NCI-H2029 (cell line): ENCODE measurements around the gene POLR3E.

ENCODE experiments used
- DNase-seq: peaks from one replicate; lab custom pipeline; 2025; lab: John Stamatoyannopoulos, UW

POLR3E gene, protein sequence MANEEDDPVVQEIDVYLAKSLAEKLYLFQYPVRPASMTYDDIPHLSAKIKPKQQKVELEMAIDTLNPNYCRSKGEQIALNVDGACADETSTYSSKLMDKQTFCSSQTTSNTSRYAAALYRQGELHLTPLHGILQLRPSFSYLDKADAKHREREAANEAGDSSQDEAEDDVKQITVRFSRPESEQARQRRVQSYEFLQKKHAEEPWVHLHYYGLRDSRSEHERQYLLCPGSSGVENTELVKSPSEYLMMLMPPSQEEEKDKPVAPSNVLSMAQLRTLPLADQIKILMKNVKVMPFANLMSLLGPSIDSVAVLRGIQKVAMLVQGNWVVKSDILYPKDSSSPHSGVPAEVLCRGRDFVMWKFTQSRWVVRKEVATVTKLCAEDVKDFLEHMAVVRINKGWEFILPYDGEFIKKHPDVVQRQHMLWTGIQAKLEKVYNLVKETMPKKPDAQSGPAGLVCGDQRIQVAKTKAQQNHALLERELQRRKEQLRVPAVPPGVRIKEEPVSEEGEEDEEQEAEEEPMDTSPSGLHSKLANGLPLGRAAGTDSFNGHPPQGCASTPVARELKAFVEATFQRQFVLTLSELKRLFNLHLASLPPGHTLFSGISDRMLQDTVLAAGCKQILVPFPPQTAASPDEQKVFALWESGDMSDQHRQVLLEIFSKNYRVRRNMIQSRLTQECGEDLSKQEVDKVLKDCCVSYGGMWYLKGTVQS

DNA sequence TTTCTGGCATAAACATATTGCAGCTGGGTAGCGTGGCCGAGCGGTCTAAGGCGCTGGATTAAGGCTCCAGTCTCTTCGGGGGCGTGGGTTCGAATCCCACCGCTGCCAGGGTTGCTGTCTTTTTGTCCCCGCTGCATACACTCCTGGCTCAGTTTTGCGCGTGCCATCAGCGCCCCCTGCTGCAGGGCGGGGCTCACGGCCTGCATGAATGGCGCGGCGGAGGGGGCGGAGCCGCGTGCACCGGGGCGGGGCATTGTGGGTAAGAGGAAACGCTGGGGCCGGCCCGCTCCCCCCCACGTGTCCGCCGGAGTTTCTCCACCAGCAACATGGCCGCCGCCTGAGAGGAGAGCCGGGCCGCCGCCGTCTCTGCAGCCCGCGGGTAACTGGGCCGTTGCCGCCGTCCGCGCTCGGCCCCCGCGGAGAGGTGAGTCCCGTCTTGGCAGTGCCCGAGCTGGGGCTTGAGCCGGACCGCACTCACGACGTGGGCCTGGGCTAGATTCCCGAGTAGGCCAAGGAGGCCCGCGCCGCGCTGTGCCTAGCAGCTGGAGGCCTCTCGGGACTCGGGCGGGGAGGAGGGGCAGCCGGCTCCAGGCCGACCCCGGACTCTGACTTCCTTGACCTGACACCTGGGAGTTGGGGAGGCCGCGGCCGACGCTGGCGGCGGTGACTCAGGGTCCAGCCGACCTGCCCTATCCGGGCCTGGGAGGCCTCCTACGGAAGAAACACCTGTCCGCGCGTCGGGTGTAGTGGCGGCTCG, at the start of gene POLR3E:
Gene POLR3E, plus strand, starts transcription at position 296 of the 757 bp plus-strand sequence. CDS start 5,560 bp downstream, outside the sequence.
- DNase-seq, result peak; percentile 93

- DNase-seq, result no peak
Observed at GRCh38 chr16:22250522-22250921, 46.7 kb upstream of the POLR3E start.

DNA sequence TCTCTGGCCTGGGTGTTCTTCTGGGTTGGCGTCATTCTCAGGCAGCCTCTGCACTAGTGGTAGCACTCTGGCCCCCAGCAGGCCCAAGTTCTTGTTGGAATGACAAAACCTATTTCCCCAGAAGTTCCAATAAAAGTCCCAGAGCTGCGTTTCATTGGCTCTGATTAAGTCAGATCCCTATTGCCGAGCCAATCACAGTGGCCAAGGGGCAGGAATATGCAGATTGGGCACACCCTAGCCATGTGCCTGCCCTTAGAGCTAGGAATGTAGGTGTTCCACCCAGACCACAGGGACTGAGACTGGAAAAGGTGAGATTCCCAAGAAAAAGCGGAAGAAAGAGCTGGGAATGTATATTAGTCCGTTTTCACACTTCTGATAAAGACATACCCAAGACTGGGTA, 44.9 kb upstream of the POLR3E start:
- no peak for DNase-seq

- no peak for DNase-seq
Observed at GRCh38 chr16:22253272-22253671, 43.9 kb upstream of the POLR3E start.

GRCh38 chr16:22255335-22255734, 41.9 kb upstream of the POLR3E start:
- no peak for DNase-seq

GRCh38 chr16:22257440-22257839, 39.8 kb upstream of the POLR3E start:
- no peak for DNase-seq

- no peak for DNase-seq
Observed at GRCh38 chr16:22260490-22260889, 36.7 kb upstream of the POLR3E start.

- DNase-seq, result no peak
Observed at GRCh38 chr16:22262460-22262859, 34.7 kb upstream of the POLR3E start.

GRCh38 chr16:22264786-22265185, 32.4 kb upstream of the POLR3E start:
- DNase-seq, result no peak

- DNase-seq, result no peak
Observed at GRCh38 chr16:22265351-22265750, 31.9 kb upstream of the POLR3E start.

GRCh38 chr16:22266546-22266945, 30.7 kb upstream of the POLR3E start:
- DNase-seq, result no peak

- DNase-seq, result peak; percentile 16
Observed at GRCh38 chr16:22267764-22268163, 29.4 kb upstream of the POLR3E start.

GRCh38 chr16:22270525-22270924, 26.7 kb upstream of the POLR3E start:
- DNase-seq, result no peak

DNA sequence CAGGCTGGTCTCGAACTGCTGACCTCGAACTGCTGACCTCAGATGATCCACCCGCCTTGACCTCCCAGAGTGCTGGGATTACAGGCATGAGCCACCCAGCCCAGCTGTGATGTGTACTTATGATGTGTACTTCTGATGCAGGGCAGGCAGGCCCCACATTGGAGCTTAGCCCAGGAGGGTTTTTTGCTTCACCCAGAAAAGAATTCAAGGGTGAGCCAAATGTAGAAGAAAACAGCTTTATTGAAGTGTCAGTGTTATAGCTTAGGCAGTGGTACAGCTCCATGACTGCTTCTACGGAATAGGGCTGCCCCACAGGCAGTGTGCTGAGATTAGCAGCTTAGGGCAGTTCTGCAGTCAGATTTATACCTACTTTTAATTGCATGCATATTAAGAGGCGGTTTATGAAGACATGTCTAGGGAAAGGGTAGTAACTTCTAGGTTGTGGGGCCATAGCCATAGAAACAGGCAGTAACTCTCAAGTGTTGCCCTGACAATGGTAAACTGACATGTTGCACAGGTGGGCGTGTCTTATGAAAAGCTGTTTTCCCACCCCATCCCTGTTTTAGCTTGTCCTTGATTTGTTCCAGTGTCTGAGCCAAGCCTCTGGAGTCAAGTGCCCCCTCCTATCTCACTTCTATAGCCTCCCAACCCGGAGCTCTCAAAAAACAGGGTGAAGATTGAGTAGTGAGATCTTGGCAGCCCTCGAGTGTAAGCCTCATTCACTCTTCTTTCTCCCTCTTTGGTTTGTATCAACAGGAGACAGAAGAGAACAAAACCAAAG, 24.1 kb upstream of the POLR3E start:
- no peak for DNase-seq

GRCh38 chr16:22274916-22275315, 22.3 kb upstream of the POLR3E start:
- DNase-seq, result no peak

GRCh38 chr16:22278441-22279230, 18.6 kb upstream of the POLR3E start:
- DNase-seq, result no peak

GRCh38 chr16:22282254-22282892, 14.8 kb upstream of the POLR3E start:
- DNase-seq, result no peak

DNA sequence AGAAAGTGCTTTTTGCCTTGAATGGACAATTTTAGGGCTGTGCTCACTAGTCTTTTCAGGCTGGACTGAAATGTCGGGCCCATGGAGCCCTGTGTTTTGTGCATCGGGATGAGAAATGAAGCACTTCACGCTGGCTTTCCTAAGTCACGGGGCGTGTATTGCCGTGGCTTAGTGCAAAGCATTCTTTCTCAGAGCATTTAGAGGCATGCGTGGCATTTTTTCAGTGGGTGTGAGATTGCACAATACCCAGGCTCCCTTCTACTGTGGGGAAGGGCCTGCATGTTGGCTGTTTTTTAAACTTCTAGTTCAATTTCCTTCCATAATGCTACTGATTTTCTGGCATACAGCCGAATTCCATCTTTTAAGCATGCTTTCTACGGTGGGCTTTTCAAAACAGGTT, 12.6 kb upstream of the POLR3E start:
- DNase-seq, result no peak

- no peak for DNase-seq
Observed at GRCh38 chr16:22285080-22285479, 12.1 kb upstream of the POLR3E start.

- no peak for DNase-seq
Observed at GRCh38 chr16:22291020-22291419, 6.2 kb upstream of the POLR3E start.
